Neural progenitor cell (in vitro differentiated cells): ENCODE measurements around the gene CAPZB.

ENCODE experiments used
- CTCF ChIP-seq: fragments of 200-600 bp; sonication (generic); IDR thresholded peaks from 2 replicates; pipeline ENCODE4 v1.5.1; 2017; ENCODE audit warnings: antibody characterized with exemption, mild to moderate bottlenecking
- EZH2 ChIP-seq: fragments of 200-600 bp; sonication (generic); IDR thresholded peaks from 2 replicates; pipeline ENCODE4 v1.6.1; 2017; ENCODE audit warnings: antibody characterized with exemption, mild to moderate bottlenecking, moderate library complexity

DNA sequence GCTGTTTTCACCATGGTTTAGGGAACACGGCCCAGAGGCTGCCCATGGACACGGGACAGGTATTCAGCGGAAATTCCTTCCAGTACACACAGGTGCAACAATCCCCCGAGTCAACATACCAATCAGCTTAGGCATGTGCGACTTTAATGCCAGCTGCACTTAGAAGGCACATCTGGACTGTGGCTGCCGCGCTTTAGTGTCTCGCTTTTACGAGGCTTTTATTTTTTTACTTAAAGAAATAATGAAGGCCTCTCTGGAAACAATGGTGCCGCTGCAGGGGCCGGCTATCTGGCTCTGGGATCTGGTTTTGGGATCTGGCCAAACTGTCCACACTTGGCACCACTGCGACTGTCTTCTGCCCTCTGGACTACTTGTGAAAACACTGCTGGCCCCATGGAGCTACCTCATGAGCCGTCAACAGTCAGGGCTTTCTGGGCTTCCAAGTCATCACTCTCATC, 117.7 kb downstream of the CAPZB start:
- TF ChIP-seq CTCF = no peak
- no peak for TF ChIP-seq EZH2
